Thymus (tissue), 11 donors: ENCODE data around the gene RBPJ. TPM values are rescaled to one million over a fixed set of nuclear protein-coding genes. Genes with fewer than 3 reads are reported as not detected.

Experiments
- DNase-seq, 9 donors: peaks; one replicate each; pipeline ENCODE4 v3.0.0-alpha.2; 2013; ENCODE audit warnings: low spot score in 9 of 9, low read depth in 6 of 9, missing footprints in 1 of 9
- H3K27ac ChIP-seq, 2 donors: one replicate each; pipeline ENCODE4 v1.5.1; 2013; ENCODE audit warnings: control low read depth in 1 of 2, low read depth in 1 of 2, low read length in 1 of 2, mild to moderate bottlenecking in 1 of 2, moderate library complexity in 1 of 2
- H3K27me3 ChIP-seq, 2 donors: one replicate each; pipeline ENCODE4 v1.5.1; 2013; ENCODE audit warnings: low read length in 1 of 2; ENCODE audit not compliant: control insufficient read depth in 2 of 2, insufficient read depth in 1 of 2
- H3K36me3 ChIP-seq, 2 donors: one replicate each; pipeline ENCODE4 v1.5.1; 2013; ENCODE audit warnings: low read length in 1 of 2, mild to moderate bottlenecking in 1 of 2, moderate library complexity in 1 of 2; ENCODE audit not compliant: control insufficient read depth in 2 of 2, insufficient read depth in 2 of 2
- H3K4me1 ChIP-seq, 2 donors: one replicate each; pipeline ENCODE4 v1.5.1; 2013; ENCODE audit warnings: low read length in 2 of 2; ENCODE audit not compliant: control insufficient read depth in 2 of 2, insufficient read depth in 2 of 2
- H3K4me3 ChIP-seq, 2 donors: one replicate each; pipeline ENCODE4 v1.5.1; 2013; ENCODE audit warnings: low read length in 2 of 2, control low read depth in 1 of 2, mild to moderate bottlenecking in 1 of 2
- H3K9me3 ChIP-seq, 2 donors: one replicate each; pipeline ENCODE4 v1.5.1; 2013; ENCODE audit warnings: low read length in 1 of 2, mild to moderate bottlenecking in 1 of 2; ENCODE audit not compliant: control insufficient read depth in 2 of 2, insufficient read depth in 1 of 2
- WGBS: extraction: QIAGEN DNeasy Blood & Tissue Kit; methylation state at CpG from one replicate; pipeline ENCODE4 v1.1.7; 2013; 5-methylcytosine and 5-hydroxymethylcytosine counted together
- polyA plus RNA-seq: library from polyadenylated mRNA; stranded (reverse); fragments of 200-250 nt; gene quantifications from one replicate; pipeline ENCODE4 v1.2.3, GENCODE V29; 2013
- total RNA-seq: library from RNA; stranded (reverse); fragments of 120-200 nt; gene quantifications from one replicate; pipeline ENCODE4 v1.2.4, GENCODE V29; 2013
- donor health status: healthy.

The RBPJ gene
- total and polyA plus RNA-seq, 2 donors, result 42.1 to 46.8 TPM

DNA sequence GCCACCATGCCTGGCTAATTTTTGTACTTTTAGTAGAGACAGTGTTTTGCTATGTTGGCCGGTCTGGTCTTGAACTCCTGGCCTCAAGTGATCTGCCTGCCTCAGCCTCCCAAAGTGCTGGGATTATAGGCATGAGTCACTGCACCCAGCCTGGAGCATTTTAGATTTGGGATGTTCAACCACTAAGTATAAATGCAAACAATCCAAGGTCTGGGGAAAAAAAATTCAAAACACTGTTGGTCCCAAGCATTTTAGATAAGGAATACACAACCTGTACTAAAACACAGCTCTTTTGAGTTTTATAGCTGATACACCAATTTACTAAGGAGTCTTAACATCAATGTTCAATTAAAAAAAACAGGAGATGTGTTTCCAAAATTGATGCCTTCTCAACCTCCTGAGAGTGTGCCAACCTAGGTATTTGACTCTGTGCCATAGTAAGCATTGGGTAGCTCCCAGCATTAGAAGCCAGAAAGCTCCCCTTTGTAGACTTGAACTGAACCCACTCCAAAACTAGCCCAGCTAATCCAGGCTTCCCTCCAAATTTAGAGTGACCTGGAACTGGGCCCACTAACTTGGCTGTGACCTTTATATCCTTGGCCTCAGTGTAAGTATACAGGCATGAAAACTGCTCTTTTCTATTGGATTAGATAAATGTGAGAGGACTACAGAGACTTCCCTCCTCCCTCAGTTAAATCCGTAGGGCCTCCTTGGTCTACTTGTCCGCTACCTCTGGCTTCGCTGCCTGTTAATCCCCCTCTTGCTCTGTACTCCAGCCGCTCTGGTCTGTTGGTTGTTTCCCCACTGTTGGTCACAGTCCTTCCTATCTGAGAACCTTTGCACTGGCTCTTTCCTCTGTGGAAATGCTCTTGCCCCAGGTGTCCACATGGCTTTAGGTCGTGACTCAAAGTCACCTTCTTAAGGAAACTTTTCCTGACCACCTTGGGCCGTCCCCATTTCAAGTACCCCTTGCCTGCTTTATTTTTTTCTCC, 91.9 kb downstream of the RBPJ start:
- 97% methylated on average over 7 of the region's 7 CpGs for WGBS
- DNase-seq, result no peak
- Histone ChIP-seq H3K36me3 (peaks cover 0 to 5% of the 10 kb centered on the region in 2 donors), H3K4me3 (no peak overlapping the region), H3K9me3 (no peaks in the 10 kb centered on the region), H3K27ac (no peak overlapping the region), H3K27me3 (no peaks in the 10 kb centered on the region), H3K4me1 (no peaks in the 10 kb centered on the region)

DNA sequence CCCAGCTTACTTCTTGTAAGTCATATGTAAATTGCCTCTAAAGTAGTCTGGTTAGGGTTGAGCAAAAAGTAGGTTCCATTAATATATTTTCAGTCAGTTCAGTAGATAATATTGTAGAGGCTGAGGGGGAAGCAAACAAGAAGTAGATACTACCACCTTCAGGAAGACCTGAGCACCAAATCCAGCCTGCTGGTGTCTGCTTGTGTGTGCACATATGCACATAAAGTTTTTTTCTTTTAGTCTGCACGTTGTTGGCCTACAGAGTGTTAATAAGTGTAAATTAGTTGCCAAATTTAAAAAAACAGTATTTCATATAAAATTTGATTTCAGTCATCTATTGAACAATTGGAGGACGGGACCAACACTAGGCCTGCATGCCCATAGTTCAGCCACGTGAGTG, 92.8 kb downstream of the RBPJ start:
- peaks cover 0 to 5% of the 10 kb centered on the region in 2 donors for H3K36me3 ChIP-seq
- H3K27me3 ChIP-seq, result no peaks in the 10 kb centered on the region
- WGBS, result 96% methylated on average over 3 of the region's 3 CpGs
- no peaks in the 10 kb centered on the region for H3K4me1 ChIP-seq
- no peak for DNase-seq
- H3K27ac ChIP-seq, result no peak overlapping the region
- no peak overlapping the region for H3K4me3 ChIP-seq
- no peaks in the 10 kb centered on the region for H3K9me3 ChIP-seq

DNA sequence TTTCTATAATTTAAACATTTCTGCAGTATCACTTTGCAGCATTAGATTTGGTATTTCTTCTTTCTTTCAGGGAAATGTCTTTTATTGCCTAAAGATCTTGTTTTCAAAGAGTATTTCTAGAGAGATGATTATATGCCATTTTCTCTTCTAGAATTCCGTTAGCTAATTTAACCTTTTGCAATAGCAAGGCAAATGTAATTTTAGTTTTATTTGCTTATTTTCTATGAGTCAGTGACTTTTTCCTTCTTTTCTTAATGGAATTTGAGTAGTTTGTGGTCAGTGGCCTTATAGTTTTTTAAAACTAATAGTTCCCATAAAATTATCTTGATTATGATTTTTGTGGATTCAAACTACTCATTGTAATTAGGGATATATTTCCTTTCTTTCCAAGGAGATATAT, 97.3 kb downstream of the RBPJ start:
- H3K27ac ChIP-seq, result no peak overlapping the region
- no peaks in the 10 kb centered on the region for H3K9me3 ChIP-seq
- H3K27me3 ChIP-seq, result no peaks in the 10 kb centered on the region
- H3K4me3 ChIP-seq, result no peak overlapping the region
- WGBS, result 99% methylated on average over 1 of the region's 1 CpG
- no peaks in the 10 kb centered on the region for H3K4me1 ChIP-seq
- H3K36me3 ChIP-seq, result peaks cover 8 to 21% of the 10 kb centered on the region in 2 donors
- DNase-seq, result no peak

DNA sequence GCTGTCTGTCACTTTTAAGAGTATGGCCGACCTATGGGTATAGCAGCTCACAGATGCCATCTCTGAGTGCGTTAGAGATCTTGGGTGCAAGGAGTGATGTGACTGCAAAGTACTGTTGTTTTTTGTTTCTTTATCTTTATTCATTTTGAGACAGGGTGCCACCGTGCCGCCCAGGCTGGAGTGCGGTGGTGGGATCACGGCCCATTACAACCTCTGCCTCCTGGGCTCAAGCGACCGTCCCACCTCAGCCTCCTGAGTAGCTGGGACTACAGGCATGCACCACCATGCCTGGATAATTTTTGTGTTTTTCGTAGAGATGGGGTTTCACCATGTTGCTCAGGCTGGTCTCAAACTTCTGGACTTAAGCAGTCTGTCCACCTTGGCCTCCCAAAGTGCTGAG, 98.0 kb downstream of the RBPJ start:
- Histone ChIP-seq H3K4me1 (no peaks in the 10 kb centered on the region), H3K36me3 (peaks cover 8 to 21% of the 10 kb centered on the region in 2 donors), H3K27me3 (no peaks in the 10 kb centered on the region), H3K9me3 (no peaks in the 10 kb centered on the region), H3K4me3 (no peak overlapping the region), H3K27ac (no peak overlapping the region)
- WGBS, result 91% methylated on average over 9 of the region's 9 CpGs
- DNase-seq, result no peak

DNA sequence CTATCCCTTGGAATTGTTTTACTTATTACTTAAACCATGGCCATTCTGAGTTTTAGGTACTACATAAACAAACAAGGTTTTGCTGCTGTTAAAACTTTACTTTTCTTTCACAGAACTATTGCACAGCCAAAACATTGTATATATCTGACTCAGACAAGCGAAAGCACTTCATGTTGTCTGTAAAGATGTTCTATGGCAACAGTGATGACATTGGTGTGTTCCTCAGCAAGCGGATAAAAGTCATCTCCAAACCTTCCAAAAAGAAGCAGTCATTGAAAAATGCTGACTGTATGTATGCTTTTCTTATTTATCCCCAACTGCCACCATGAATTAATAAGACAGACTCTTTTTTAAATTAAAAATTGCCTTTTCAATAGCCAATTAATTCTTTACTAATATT, 99.6 kb downstream of the RBPJ start:
- 98% methylated on average over 2 of the region's 2 CpGs for WGBS
- H3K27me3 ChIP-seq, result no peaks in the 10 kb centered on the region
- H3K27ac ChIP-seq, result no peak overlapping the region
- no peaks in the 10 kb centered on the region for H3K9me3 ChIP-seq
- DNase-seq, result no peak
- no peaks in the 10 kb centered on the region for H3K4me1 ChIP-seq
- peaks cover 11 to 27% of the 10 kb centered on the region in 2 donors for H3K36me3 ChIP-seq
- H3K4me3 ChIP-seq, result no peak overlapping the region

DNA sequence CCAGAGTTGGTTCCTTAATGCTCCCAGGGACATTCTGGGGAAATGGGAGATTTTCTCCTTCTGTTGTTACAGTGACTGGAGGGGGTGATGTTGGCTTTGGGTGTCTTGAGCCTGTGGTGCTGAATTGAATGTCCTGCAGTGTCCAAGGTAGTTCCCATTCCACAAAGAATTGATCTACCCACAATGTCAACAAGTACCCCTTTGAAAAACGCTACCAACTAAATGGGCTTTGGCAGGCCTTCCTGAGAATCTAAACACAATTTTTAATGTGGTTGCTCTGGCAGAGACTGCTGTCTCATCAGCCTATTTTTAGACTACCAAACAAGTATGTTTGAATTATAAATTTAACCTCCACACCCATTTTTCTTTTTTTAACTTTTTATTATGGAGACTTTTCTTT, 100.1 kb downstream of the RBPJ start:
- WGBS, result 57% methylated on average over 1 of the region's 1 CpG
- H3K27me3 ChIP-seq, result no peaks in the 10 kb centered on the region
- no peaks in the 10 kb centered on the region for H3K9me3 ChIP-seq
- no peak overlapping the region for H3K27ac ChIP-seq
- peaks cover 11 to 31% of the 10 kb centered on the region in 2 donors for H3K36me3 ChIP-seq
- no peak for DNase-seq
- no peaks in the 10 kb centered on the region for H3K4me1 ChIP-seq
- no peak overlapping the region for H3K4me3 ChIP-seq

DNA sequence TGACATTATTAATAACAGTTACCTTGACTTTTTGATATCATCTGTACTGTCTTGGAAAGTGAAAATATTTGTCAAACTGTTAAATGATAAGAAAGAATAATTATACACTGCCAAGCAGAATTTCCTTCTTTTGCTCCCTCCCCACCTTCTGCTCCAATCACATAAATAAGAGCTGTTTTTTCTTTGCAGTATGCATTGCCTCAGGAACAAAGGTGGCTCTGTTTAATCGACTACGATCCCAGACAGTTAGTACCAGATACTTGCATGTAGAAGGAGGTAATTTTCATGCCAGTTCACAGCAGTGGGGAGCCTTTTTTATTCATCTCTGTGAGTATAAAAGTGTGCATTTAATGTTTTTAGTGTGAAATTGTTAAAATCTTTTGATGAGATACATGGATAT, 103.3 kb downstream of the RBPJ start:
- H3K36me3 ChIP-seq, result peaks cover 11 to 28% of the 10 kb centered on the region in 2 donors
- 96% methylated on average over 2 of the region's 2 CpGs for WGBS
- no peaks in the 10 kb centered on the region for H3K27me3 ChIP-seq

DNA sequence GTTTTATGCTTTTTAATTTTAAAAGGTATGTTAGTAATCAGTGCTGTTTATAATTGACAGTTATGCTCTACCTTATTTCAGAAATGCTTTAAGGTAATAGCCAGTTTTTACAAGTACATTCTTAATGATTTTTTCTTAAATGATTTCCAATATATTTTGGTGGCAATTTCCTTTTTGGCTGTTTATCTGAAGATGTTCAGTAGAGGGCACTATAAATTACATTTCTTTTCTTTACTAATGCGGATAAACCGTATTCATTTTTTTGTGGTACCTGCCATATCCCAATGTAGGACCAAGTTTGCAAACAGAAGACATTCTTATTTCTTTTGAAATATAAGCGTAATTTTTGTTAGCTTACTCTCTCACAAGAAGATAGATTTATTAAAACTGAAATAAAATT, 104.0 kb downstream of the RBPJ start:
- no peak overlapping the region for H3K4me3 ChIP-seq
- peaks cover 13 to 30% of the 10 kb centered on the region in 2 donors for H3K36me3 ChIP-seq
- H3K4me1 ChIP-seq, result peaks cover 0 to 2% of the 10 kb centered on the region in 2 donors
- H3K27me3 ChIP-seq, result no peaks in the 10 kb centered on the region
- DNase-seq, result no peak
- no peaks in the 10 kb centered on the region for H3K9me3 ChIP-seq
- 96% methylated on average over 3 of the region's 3 CpGs for WGBS
- no peak overlapping the region for H3K27ac ChIP-seq

More for the DNA sequence above, 103.3 kb downstream of the RBPJ start:
- Histone ChIP-seq H3K4me1 (peaks cover 0 to 2% of the 10 kb centered on the region in 2 donors), H3K9me3 (no peaks in the 10 kb centered on the region), H3K27ac (no peak overlapping the region), H3K4me3 (no peak overlapping the region)
- DNase-seq, result no peak

DNA sequence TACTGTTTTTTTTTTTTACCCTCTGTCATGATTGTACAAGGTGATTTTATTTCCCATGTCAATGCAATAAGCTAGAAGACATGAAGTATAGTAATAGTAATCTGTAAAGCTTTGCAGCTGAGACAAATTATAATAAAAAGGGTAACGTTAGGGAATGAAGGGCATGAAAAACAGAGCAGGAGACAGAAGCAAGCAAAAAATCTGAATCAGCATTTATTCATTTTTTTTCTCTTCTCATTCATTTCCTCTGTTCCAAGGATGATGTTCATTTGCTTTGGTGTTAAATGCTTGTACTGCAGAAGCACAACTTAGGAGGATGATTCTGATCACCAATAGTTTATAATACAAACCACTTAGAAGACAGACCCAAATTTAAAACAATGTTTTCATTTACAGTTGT, 105.1 kb downstream of the RBPJ start:
- no peaks in the 10 kb centered on the region for H3K9me3 ChIP-seq
- DNase-seq, result no peak
- peaks cover 16 to 30% of the 10 kb centered on the region in 2 donors for H3K36me3 ChIP-seq
- WGBS, result 98% methylated on average over 1 of the region's 1 CpG
- H3K4me3 ChIP-seq, result no peak overlapping the region
- peaks cover 0 to 2% of the 10 kb centered on the region in 2 donors for H3K4me1 ChIP-seq
- no peak overlapping the region for H3K27ac ChIP-seq
- H3K27me3 ChIP-seq, result no peaks in the 10 kb centered on the region
